Activated naive CD4-positive, alpha-beta T cell treated with anti-CD3 and anti-CD28 coated beads, Interleukin-2, amount 50 U/mL, for 72 hours (primary cell): ENCODE measurements around the gene MROH7. TPM values are rescaled to one million over a fixed set of nuclear protein-coding genes. Genes with fewer than 3 reads are reported as not detected.
"Not testable (repeated sequence)": the region's sequence is repeated elsewhere in the genome, so short reads cannot be mapped to it uniquely, and the experiment has no call there.

Source experiments
- ATAC-seq, 2 donors: fragments of 150-1000 bp; cut with Tn5 transposase; 2 replicates each; pipeline ENCODE4 v1.10.0; 2021; ENCODE audit warnings: mild to moderate bottlenecking in 2 of 2, moderate library complexity in 2 of 2
- DNase-seq, 2 donors: peaks; one replicate each; pipeline ENCODE4 v3.0.0; 2021 to 2022; ENCODE audit warnings: low spot score in 2 of 2
- H3K27ac Mint-ChIP-seq, 2 donors: one replicate each; pipeline ENCODE4 v1.8.0; 2022; ENCODE audit warnings: mild to moderate bottlenecking in 2 of 2, mixed read lengths in 2 of 2
- H3K36me3 Mint-ChIP-seq, 2 donors: one replicate each; pipeline ENCODE4 v1.8.0; 2022; ENCODE audit warnings: mixed read lengths in 2 of 2
- H3K9me3 Mint-ChIP-seq, 2 donors: one replicate each; pipeline ENCODE4 v1.8.0; 2022; ENCODE audit warnings: mixed read lengths in 2 of 2
- total RNA-seq, 2 donors: library from RNA; stranded (reverse); gene quantifications; one replicate each; pipeline ENCODE4 v1.2.3, GENCODE V29; 2022

The MROH7 gene
- total RNA-seq, 2 donors from 2014 or later = 0.11 to 0.53 TPM

DNA sequence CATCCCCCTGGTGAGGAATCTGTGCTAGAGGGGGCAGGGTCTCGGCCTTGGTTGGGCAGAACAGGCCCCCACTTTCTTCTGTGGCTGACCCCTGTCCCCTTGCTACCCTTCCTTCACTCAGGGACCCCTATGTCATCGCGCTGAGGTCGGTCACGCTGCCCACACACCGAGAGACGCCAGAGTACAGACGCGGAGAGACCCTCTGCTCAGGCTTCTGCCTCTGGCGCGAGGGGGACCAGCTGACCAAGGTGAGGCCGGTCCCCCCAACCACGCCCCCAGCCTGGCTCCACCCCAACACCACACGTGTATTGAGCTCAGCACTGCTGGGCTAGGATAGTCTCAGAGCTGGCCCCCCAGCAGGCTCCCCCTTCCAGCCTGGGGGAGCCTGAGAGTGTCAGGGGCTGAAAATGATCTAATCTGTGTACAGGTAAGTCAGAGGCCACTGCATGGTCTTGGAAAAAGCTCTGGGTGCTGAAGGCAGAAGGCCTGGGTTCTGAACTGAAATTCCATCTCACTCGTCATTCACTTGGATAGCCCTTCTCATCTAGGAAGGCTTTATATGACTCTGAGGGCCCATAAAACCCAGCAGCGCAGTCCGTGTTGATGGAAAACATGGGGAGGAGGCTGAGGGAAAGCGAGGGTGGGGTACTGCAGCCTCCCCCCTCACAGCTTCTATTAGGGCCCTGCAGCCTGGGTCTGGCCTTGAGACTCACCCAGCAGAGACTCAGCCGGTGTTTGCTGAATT, 33.6 kb upstream of the MROH7 start:
- Mint-ChIP-seq H3K27ac (no peak overlapping the region), H3K36me3 (no peaks in the 10 kb centered on the region), H3K9me3 (no peaks in the 10 kb centered on the region)
- ATAC-seq (no peak), DNase-seq (no peak)

DNA sequence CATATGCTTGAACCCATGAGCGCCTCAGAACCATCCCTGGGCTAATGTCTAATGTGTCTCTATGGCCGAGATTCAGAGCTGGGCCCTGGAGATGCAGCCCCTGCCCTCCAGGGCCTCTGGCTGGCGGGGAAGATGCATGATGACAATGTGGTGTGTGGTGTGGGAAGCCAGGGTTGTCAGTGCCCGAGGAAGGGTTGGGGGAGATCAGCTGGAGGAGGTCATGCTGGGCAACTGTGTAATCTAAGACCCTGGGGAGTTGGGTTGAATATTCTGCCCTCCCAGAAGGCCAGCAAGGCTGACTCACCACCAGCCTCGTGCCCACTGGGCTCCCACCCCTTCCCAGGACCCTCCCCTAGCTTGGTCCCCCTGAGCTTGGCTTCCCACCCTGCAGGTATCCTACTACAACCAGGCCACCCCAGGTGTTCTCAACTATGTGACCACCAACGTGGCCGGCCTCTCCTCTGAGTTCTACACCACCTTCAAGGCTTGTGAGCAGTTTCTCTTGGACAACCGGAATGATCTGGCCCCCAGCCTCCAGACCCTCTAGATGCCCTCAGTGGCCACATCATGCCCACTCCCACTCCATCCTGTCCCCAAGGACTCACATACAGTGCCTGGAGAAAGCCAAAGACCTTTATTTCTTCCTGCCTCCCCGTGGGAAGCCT, 32.9 kb upstream of the MROH7 start:
- ATAC-seq (no peak), DNase-seq (no peak)
- Mint-ChIP-seq H3K9me3 (no peaks in the 10 kb centered on the region), H3K36me3 (no peaks in the 10 kb centered on the region), H3K27ac (no peak overlapping the region)

DNA sequence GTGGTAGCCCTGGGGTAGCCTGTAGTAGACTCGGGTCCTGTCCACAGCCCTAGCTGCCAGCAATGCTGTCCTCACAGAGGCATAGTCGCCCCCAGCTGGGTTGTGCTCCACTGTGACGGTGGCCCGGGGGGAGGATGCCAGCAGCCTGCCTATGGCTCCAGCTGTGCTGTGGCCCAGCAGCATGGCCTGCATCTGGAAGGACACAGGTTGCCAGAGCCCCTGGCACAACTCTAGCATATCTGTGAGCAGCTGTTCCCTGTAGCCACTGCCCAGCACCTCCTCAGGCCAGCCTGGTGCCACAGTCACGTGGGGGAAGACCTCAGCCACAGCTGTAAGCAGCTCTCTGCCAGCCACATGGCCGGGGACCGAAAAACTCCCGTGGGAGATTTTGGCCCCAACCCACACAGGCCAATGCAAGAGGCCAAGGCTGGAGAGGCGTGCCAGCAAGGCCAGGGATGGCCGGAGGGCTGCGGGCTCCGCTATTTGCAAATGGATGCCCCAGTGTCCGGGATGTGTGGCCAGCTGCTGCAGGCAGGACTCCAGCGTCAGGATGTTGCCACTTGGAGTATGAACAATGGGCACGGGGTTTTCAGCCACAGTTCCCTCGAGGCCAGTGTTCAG, 32.2 kb upstream of the MROH7 start:
- no peak for DNase-seq
- no peak for ATAC-seq
- Mint-ChIP-seq H3K9me3 (no peaks in the 10 kb centered on the region), H3K27ac (no peak overlapping the region), H3K36me3 (no peaks in the 10 kb centered on the region)

GRCh38 chr1:54610048-54610447, 31.5 kb upstream of the MROH7 start:
- Mint-ChIP-seq H3K9me3 (no peaks in the 10 kb centered on the region), H3K27ac (no peak overlapping the region), H3K36me3 (no peaks in the 10 kb centered on the region)
- ATAC-seq = no peak
- DNase-seq = no peak

GRCh38 chr1:54610601-54611580, 30.7 kb upstream of the MROH7 start:
- ATAC-seq (no peak), DNase-seq (no peak)
- Mint-ChIP-seq H3K36me3 (no peaks in the 10 kb centered on the region), H3K27ac (no peak overlapping the region), H3K9me3 (no peaks in the 10 kb centered on the region)

DNA sequence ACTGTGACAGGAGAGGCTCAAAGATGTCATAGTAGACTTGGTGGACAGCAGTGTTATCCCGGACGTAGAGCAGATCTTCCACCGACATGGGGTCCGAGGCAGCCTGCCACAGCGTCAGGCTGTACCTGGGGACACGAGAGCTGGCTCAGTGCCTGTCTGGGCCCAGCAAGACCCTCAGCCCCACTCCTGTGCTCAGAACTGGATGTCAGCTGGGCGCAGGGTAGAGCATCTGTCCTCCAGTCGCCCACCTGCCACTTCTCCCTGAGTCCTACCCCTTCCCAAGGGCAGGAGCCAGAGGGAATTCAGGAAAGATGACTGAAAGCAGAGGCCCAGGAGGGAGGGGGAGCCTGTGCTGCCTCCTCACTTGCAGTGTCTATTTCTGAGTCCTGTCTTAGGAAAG, 30.0 kb upstream of the MROH7 start:
- no peaks in the 10 kb centered on the region for H3K36me3 Mint-ChIP-seq
- H3K27ac Mint-ChIP-seq = no peak overlapping the region
- DNase-seq (no peak), ATAC-seq (no peak)
- H3K9me3 Mint-ChIP-seq = no peaks in the 10 kb centered on the region

DNA sequence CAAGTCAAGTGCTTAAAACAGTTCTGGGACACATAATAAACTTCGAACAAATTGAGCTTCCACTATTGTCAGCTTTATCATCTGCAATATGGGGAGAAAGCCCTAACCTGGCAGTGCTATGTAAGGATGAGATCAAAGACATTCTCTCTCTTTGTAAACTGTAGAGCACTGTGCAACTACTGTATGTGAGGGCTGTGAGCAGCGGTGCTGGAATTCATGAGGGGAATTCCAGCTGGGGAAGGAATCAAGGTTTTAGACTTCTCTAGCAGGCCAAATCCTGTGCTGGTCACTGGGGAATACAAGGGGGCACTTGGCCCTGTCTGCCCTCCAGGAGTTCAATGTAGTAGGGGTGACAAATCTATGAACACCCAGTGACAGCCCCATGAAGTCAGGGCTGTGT, 27.6 kb upstream of the MROH7 start:
- no peak for DNase-seq
- Mint-ChIP-seq H3K36me3 (no peaks in the 10 kb centered on the region), H3K9me3 (no peaks in the 10 kb centered on the region), H3K27ac (peak overlapping the region in 1 of 2 donors; percentile 88)
- no peak for ATAC-seq

DNA sequence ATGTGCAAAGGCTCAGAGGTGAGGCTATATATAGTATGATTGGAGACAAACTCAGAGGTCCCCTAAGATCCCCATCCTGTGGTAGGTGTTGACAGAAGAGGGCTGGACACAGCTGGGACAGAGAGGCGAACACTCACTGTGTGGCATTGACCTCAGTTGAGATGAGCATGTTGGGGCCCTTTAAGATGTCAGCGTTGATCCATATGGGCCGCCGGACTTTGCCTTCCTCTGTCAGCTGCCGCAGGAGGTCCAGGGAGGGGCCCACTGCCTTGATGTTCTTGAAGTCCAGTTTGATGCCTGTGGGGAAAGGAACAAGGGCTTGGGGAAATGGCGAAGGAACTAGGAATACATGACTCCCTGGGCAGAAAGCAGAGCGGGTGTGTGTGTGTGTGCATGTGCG, 27.0 kb upstream of the MROH7 start:
- DNase-seq (no peak), ATAC-seq (no peak)
- H3K9me3 Mint-ChIP-seq = no peaks in the 10 kb centered on the region
- H3K36me3 Mint-ChIP-seq = no peaks in the 10 kb centered on the region
- H3K27ac Mint-ChIP-seq = no peak overlapping the region

DNA sequence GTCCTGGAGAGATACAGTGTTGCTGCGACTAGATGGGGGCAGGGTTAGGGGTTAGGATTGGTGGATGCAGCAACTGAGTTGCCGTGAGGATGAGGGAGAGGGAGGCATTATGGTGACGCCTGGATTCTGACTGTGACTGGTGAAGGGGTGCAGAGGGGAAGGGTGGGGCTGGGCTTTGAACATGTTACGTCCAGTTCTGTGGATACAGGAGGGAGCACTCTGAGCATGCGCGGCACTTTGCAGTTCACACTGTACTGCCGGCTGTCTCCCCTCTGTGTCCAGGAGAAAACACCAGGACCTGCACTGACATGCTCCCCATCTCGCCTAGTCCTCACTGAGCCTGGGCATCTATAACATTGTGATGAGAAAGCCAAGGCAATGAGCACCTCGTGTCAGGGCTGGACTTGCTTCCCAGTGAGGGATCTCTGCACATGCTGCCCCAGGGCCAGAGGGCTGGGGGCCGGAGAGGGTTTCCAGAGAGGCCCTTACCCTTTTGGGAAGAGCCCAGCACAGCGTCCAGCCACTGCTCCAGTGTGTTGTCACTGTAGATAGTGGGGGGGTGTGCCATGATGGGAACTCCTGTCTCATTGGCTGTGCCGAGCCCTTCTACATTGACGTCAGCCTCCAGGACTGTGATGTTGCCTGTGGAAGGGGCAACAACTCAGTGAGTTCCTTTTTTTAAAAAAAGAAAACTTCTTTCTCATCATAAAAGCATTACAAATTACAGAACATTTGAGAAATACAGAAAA, 25.9 kb upstream of the MROH7 start:
- Mint-ChIP-seq H3K9me3 (no peaks in the 10 kb centered on the region), H3K36me3 (no peaks in the 10 kb centered on the region), H3K27ac (no peak overlapping the region)
- ATAC-seq (no peak), DNase-seq (no peak)

DNA sequence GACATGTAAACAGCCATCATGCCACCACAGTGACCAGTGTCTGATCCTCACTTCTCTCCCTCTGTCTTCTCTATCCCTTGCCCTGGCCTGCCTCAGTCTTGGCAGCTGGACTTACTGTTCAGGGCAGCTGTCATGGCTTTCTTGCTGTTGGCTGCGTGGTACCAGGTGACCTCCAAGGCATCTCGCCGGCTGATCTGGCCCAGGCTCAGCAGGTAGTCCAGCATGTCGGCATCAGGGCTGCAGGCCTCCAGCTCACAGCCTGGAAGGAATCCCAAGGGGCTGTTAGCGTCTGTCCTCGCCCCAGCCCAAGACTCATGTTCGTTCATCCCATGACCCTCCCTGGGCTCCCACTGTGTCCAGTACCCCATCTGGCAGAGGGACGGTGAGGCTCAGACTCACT, 21.8 kb upstream of the MROH7 start:
- Mint-ChIP-seq H3K36me3 (no peaks in the 10 kb centered on the region), H3K27ac (no peak overlapping the region), H3K9me3 (no peaks in the 10 kb centered on the region)
- ATAC-seq (no peak), DNase-seq (no peak)

DNA sequence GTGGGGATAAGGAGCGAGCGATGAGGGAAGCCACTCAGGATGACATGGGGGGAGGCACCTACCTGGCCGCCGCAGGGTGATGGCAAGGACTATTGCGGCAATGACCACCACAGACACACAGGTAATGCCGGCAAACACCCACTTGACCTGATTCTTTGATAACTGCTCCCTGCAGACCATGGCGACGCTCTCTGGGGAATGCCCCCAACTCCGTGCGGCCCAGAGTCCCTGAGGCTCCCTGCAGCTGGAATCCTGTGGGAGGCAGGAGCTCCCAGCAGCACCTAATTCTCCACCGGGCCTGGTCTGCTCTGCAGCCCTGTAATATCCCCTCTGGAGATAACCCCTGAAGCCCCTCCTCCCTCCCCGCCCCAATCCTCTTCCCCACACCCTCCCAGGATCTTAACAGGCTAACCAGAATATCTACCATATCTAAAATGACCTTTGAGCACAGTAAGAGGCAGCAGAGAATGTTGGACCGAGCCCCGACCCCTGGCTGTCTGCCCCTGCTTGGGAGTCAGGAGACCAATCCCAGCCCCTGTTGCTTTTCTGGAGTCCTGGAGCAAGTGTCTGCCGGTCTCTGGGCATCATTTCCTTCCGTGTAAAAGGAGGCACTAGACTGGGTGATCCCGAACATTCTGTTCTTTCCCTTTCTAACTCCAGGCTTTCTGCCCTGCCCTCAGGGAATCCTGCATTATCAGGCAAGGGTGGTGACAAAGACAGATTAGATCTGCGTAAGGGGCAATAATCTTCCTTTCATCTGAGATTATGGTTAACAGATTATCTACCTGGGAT, 18.2 kb upstream of the MROH7 start, which contains the start of gene FAM151A:
Gene FAM151A, minus strand, starts transcription at position 310 of the 792 bp plus-strand sequence. Its CDS starts 130 bp downstream, at position 180.
- peak within 1 kb of the TSS in 1 of 2 donors; percentile 61 for H3K27ac Mint-ChIP-seq
- H3K9me3 Mint-ChIP-seq = no peaks in the 10 kb centered on the region
- no peaks in the 10 kb centered on the region for H3K36me3 Mint-ChIP-seq
- DNase-seq (no peak), ATAC-seq (no peak)

DNA sequence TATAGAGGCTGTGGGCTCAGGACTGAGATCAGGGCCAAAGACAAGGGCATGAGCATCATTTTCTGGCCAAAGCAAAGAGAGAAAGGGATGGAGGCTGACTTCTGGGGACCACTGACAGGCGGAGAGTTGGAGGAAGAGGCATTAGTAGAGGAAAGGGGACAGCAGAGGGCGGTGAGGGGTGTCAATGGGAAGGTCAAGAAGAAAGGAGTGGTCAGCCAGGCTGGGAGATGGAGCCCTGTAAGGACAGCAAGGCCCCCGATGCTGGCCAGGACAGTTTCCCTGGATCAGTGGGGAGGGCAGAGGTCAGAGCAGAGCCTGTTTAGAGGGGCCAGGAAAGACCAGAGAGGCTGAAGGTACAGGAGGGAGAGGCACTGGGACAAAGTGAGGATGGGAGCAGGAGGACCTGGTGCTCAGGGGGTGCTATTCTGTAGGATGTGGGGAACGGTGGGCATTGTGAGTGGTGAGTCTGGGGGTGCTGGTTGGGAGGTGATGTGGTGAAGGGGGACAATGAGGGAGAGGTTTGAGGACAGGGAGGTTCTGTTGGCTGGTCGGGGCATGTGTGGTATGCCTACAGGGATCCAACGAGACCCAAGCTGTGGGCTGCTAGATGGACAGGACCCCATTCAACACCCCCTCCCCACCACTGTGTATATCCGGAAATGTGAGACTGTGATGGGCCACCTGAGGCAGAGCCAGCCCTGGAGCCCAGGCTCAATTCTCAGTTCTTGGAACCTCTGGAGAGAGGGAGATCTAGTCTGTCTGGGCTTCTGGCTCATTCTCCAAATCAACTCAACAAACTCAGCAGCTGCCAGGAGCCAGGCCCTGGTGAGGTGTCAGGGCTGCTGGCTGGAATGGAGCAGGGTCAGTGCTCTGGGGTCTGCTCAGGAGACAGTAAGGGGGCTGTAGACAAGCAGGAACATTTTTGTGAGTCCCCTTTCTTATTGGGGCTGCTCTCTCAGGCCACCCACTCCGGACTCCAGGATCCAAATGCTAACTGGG, 16.8 kb upstream of the MROH7 start:
- no peaks in the 10 kb centered on the region for H3K9me3 Mint-ChIP-seq
- peak overlapping the region in 1 of 2 donors; percentile 61 for H3K27ac Mint-ChIP-seq
- DNase-seq (no peak), ATAC-seq (no peak)
- H3K36me3 Mint-ChIP-seq = no peaks in the 10 kb centered on the region

GRCh38 chr1:54627196-54627595, 14.4 kb upstream of the MROH7 start:
- Mint-ChIP-seq H3K9me3 (no peaks in the 10 kb centered on the region), H3K27ac (no peak overlapping the region), H3K36me3 (no peaks in the 10 kb centered on the region)
- no peak for DNase-seq
- ATAC-seq = no peak

- not testable (repeated sequence) for ATAC-seq, DNase-seq, H3K27ac Mint-ChIP-seq, H3K36me3 Mint-ChIP-seq, H3K9me3 Mint-ChIP-seq
Observed at GRCh38 chr1:54635804-54636203, 5.8 kb upstream of the MROH7 start.
